Skeletal muscle tissue (tissue), 4 donors: Measurements from ENCODE around the gene KIF2B. TPM values are rescaled to one million over a fixed set of nuclear protein-coding genes. Genes with fewer than 3 reads are reported as not detected.
A peak's percentile ranks its signal among the peaks of the same experiment; 100 is the strongest.

Source experiments
- H3K27ac ChIP-seq: one replicate; pipeline ENCODE4 v1.7.0; 2013; ENCODE audit warnings: mild to moderate bottlenecking, low read depth, low read length, inconsistent platforms
- H3K27me3 ChIP-seq, 3 donors: one replicate each; pipeline ENCODE4 v1.7.0; 2013; ENCODE audit warnings: low read length in 3 of 3; ENCODE audit not compliant: control insufficient read depth in 3 of 3, insufficient read depth in 3 of 3
- H3K36me3 ChIP-seq, 3 donors: one replicate each; pipeline ENCODE4 v1.7.0; 2013; ENCODE audit warnings: low read length in 3 of 3; ENCODE audit not compliant: control insufficient read depth in 3 of 3, insufficient read depth in 3 of 3
- H3K4me1 ChIP-seq, 3 donors: one replicate each; pipeline ENCODE4 v1.7.0; 2013; ENCODE audit warnings: low read length in 3 of 3, mild to moderate bottlenecking in 3 of 3; ENCODE audit not compliant: control insufficient read depth in 3 of 3, insufficient read depth in 3 of 3
- H3K4me3 ChIP-seq, 3 donors: one replicate each; pipeline ENCODE4 v1.7.0; 2013; ENCODE audit warnings: low read length in 3 of 3
- H3K9ac ChIP-seq, 3 donors: one replicate each; pipeline ENCODE4 v1.7.0; 2013; ENCODE audit warnings: low read length in 3 of 3, mild to moderate bottlenecking in 3 of 3, moderate library complexity in 2 of 3, low read depth in 1 of 3
- H3K9me3 ChIP-seq, 3 donors: one replicate each; pipeline ENCODE4 v1.7.0; 2013; ENCODE audit warnings: low read length in 3 of 3; ENCODE audit not compliant: control insufficient read depth in 3 of 3
- total RNA-seq: library from RNA; depleted of rRNA; stranded (reverse); fragments of >200 nt; gene quantifications from one replicate; pipeline ENCODE4 v1.2.3, GENCODE V29; 2014
- donor health status: Osteomylitis.

The KIF2B gene, protein sequence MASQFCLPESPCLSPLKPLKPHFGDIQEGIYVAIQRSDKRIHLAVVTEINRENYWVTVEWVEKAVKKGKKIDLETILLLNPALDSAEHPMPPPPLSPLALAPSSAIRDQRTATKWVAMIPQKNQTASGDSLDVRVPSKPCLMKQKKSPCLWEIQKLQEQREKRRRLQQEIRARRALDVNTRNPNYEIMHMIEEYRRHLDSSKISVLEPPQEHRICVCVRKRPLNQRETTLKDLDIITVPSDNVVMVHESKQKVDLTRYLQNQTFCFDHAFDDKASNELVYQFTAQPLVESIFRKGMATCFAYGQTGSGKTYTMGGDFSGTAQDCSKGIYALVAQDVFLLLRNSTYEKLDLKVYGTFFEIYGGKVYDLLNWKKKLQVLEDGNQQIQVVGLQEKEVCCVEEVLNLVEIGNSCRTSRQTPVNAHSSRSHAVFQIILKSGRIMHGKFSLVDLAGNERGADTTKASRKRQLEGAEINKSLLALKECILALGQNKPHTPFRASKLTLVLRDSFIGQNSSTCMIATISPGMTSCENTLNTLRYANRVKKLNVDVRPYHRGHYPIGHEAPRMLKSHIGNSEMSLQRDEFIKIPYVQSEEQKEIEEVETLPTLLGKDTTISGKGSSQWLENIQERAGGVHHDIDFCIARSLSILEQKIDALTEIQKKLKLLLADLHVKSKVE
- not detected for total RNA-seq

DNA sequence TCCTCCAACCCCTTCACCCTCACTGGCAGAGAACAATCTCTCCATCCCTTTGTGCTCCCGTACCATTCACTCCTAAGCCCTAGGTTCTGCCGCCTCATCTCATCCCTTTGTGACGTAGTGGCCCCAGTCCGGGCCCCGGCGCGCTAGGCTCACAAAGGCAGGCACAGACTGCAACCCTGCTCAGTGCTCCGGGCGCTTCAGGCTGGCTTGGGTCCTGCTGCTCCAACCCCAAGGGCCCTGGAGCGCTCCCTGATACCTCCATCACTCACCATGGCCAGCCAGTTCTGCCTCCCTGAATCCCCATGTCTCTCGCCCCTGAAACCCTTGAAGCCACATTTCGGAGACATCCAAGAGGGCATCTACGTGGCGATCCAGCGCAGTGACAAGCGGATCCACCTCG is at the start of gene KIF2B:
KIF2B (plus strand) TSS at position 164 of the 400 bp plus-strand sequence; CDS start at position 271, 107 bp downstream.
- no peaks in the 10 kb centered on the region for H3K27me3 ChIP-seq
- no peaks in the 10 kb centered on the region for H3K36me3 ChIP-seq
- no peaks in the 10 kb centered on the region for H3K4me1 ChIP-seq
- no peak within 1 kb of the TSS for H3K9ac ChIP-seq
- H3K27ac ChIP-seq: no peak within 1 kb of the TSS
- peaks cover 0 to 3% (median 0%) of the 10 kb centered on the region in 3 donors for H3K9me3 ChIP-seq
- no peak within 1 kb of the TSS for H3K4me3 ChIP-seq

DNA sequence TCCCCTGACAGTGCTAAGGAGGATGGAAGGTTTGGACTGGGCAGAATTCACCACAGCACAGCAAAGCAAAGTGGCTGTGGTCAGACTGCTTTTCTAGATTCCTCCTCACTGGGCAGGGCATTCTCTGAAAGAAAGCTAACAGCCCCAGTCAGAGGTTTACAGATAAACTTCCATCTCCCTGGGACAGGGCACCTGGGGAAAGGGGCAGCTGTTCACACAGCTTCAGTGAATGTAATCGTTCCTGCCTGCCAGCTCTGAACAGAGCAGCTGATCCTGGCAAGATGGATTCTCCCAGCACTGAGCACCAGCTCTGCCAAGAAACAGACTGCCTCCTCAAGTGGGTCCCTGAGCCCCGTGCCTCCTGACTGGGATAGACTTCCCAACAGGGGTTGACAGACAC is 42.4 kb upstream of the KIF2B start:
- no peaks in the 10 kb centered on the region for H3K36me3 ChIP-seq

DNA sequence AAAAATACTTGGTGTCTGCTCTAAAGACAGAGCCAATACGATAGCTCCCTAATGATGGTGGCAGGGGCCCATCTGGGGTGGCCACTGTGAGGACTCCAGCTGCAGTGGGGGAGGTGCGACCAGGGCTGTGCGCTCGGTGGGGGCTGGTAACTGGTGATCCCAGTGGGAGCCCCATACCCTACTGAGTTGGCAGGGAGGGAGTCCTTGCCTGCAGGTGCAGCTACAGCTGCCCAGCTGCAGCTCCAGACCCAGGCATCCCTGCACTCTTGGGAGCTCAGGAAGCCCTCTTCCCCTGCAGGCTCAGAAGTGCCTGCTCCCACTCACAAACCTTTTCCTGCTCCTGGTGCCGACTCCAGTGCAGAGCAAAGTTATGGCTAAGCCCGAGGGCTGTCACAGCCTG is 31.2 kb upstream of the KIF2B start:
- Histone ChIP-seq H3K4me1 (peaks cover 10 to 36% (median 17%) of the 10 kb centered on the region in 3 donors), H3K36me3 (no peaks in the 10 kb centered on the region), H3K4me3 (peak overlapping the region in 1 of 3 donors; percentile 10), H3K27ac (no peak overlapping the region), H3K9me3 (no peaks in the 10 kb centered on the region), H3K27me3 (no peaks in the 10 kb centered on the region), H3K9ac (no peak overlapping the region)

More for the DNA sequence above, 42.4 kb upstream of the KIF2B start:
- Histone ChIP-seq H3K27me3 (no peaks in the 10 kb centered on the region), H3K27ac (no peak overlapping the region), H3K4me3 (no peak overlapping the region), H3K9me3 (no peaks in the 10 kb centered on the region), H3K9ac (no peak overlapping the region), H3K4me1 (no peaks in the 10 kb centered on the region)

DNA sequence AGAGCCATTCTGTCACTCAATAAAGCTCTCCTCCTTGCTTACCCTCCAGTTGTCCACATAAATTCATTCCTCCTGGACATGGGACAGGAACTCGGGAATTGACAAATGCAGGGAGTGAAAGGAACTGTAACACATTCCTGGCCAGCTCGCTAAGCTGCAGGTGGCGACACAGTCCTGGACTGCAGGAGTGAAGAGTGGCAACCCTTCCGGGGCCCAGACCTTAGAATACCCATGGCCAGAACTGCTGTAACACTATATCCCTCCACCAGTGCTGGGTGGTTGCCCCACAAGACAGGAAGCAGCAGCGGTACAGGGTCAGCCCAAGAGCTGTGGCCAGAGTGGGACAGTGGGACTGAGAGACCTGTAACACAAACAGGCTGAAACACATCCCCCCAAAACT is 30.3 kb upstream of the KIF2B start:
- Histone ChIP-seq H3K27ac (peak overlapping the region; percentile 57), H3K36me3 (no peaks in the 10 kb centered on the region), H3K27me3 (no peaks in the 10 kb centered on the region), H3K4me3 (peak overlapping the region; percentile 25 to 59 (median 52)), H3K4me1 (peaks cover 10 to 36% (median 17%) of the 10 kb centered on the region in 3 donors), H3K9me3 (no peaks in the 10 kb centered on the region), H3K9ac (peak overlapping the region in 2 of 3 donors; percentile 25 to 46)

DNA sequence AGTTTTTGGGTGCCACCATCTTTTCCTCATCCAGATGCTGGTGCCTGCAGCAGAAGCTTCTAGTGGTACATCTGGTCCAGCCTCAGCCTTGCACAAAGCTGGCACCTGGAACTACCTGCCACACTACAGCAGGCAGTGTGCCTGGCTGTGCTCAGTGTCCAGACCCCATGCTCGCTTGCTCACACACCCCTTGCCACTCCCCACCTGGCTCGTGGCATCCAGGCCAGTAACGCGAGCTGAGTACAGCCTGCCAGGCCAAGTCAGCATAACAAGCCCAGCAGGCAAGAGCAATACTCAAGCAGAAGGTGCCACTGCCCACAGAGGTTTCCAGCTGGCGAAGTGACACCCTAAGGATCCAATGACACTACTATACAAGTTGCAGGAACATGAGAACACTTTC is 29.7 kb upstream of the KIF2B start:
- peak overlapping the region in 1 of 3 donors; percentile 46 for H3K9ac ChIP-seq
- H3K9me3 ChIP-seq: no peaks in the 10 kb centered on the region
- no peaks in the 10 kb centered on the region for H3K36me3 ChIP-seq
- H3K27ac ChIP-seq: peak overlapping the region; percentile 57
- H3K27me3 ChIP-seq: no peaks in the 10 kb centered on the region
- peak overlapping the region; percentile 25 to 59 (median 52) for H3K4me3 ChIP-seq
- H3K4me1 ChIP-seq: peaks cover 10 to 36% (median 17%) of the 10 kb centered on the region in 3 donors

DNA sequence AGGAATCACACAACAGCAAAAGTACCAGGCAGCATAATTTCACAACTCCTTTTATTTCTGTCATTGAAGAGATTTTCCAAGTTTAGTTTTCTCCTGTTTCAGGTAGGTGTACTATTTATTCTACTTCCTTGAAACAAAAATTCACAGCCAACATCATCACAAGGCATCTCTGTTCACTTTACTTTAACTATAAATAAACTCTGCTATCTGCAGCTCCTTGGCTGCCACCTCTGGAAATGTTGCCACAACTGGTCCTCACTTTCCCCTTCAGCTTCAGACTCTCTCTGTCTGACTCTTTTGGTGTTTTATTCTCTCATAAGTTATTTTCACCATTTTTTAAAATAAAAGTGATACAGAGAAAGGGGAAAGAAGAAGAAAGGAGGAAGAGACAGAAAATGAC is 27.9 kb upstream of the KIF2B start:
- Histone ChIP-seq H3K27me3 (no peaks in the 10 kb centered on the region), H3K9ac (no peak overlapping the region), H3K27ac (no peak overlapping the region), H3K4me3 (no peak overlapping the region), H3K36me3 (no peaks in the 10 kb centered on the region), H3K9me3 (no peaks in the 10 kb centered on the region), H3K4me1 (peaks cover 10 to 36% (median 17%) of the 10 kb centered on the region in 3 donors)

DNA sequence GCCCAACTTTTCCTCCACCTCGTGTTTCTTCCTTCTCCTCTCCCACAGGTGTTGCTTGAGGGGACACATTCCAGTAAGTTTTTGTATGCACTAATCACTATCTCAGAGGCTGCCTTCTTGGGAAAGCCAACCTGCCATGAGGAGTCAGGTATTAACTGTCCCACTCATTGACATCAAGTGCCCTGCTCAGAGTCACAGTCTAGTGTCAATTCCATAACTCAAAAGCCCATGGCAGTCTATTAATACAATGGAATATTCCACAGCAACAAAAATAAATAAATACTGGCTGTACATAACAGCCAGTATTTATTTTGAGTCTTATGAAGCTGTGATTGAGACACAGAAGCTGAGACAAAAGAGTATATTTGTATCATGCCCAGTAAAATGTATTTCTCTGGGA is 26.1 kb upstream of the KIF2B start:
- H3K9ac ChIP-seq: no peak overlapping the region
- no peaks in the 10 kb centered on the region for H3K36me3 ChIP-seq
- H3K4me3 ChIP-seq: no peak overlapping the region
- no peak overlapping the region for H3K27ac ChIP-seq
- peaks cover 10 to 34% (median 16%) of the 10 kb centered on the region in 3 donors for H3K4me1 ChIP-seq
- no peaks in the 10 kb centered on the region for H3K27me3 ChIP-seq
- no peaks in the 10 kb centered on the region for H3K9me3 ChIP-seq

DNA sequence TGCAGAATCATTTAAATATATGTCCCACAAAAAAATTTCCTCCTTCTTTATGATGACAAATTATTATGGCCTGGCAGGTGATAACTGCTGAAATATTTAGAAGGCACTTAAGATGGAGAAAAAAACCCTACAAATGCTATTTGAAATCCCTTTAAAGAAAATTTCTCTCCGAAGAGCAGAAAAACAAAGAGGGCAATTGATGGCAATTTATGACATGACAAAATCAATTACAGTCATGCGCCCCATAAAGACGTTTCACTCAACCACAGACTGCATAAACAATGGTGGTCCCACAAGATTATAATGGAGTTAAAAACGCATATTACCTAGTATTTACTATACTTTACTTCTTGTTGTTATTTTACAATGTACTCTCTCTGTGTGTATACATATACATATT is 25.2 kb upstream of the KIF2B start:
- H3K27ac ChIP-seq: no peak overlapping the region
- H3K4me1 ChIP-seq: peaks cover 10 to 26% (median 10%) of the 10 kb centered on the region in 3 donors
- no peak overlapping the region for H3K9ac ChIP-seq
- H3K27me3 ChIP-seq: no peaks in the 10 kb centered on the region
- no peak overlapping the region for H3K4me3 ChIP-seq
- H3K9me3 ChIP-seq: no peaks in the 10 kb centered on the region
- H3K36me3 ChIP-seq: no peaks in the 10 kb centered on the region

DNA sequence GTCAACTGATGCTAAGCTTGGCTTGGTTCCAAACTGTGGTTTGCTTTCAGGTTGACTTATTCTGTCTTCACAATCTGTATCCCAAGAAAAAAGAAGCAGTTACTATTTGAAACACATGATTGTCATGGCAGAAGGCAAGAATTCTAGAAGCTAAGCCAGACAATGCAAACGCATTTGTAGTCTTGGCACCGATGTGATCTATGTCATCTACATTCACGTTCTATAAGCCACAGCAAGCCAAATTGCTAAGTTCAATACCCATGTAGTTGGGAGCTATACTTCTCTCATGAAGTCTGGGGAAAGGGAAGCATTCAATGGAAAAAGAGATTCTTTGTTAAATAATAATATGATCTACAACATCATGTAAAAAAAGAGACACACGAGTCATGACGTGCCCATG is 18.3 kb upstream of the KIF2B start:
- H3K27me3 ChIP-seq: no peaks in the 10 kb centered on the region
- H3K4me1 ChIP-seq: no peaks in the 10 kb centered on the region
- H3K9me3 ChIP-seq: no peaks in the 10 kb centered on the region
- H3K36me3 ChIP-seq: no peaks in the 10 kb centered on the region
- no peak overlapping the region for H3K9ac ChIP-seq
- H3K27ac ChIP-seq: no peak overlapping the region
- no peak overlapping the region for H3K4me3 ChIP-seq

DNA sequence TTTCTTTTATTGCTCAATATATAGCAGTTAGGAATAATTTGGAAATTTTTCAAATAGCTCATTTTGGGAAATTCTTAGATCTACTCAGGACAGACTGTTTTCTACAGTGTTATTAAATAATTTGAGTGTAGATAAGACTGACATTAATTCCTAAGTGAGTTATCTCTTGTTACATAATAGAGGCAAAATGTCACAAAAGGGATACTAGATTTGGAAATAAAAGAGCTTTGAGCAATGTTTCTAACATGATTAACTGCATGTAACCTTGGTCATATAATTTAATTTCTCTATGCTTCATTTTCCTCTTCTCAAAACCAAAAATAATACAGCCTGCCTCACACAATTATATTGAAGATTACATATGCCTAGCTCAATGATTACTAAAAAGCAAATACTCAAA is 16.3 kb upstream of the KIF2B start:
- no peak overlapping the region for H3K27ac ChIP-seq
- no peaks in the 10 kb centered on the region for H3K4me1 ChIP-seq
- no peak overlapping the region for H3K9ac ChIP-seq
- H3K36me3 ChIP-seq: no peaks in the 10 kb centered on the region
- no peaks in the 10 kb centered on the region for H3K27me3 ChIP-seq
- H3K9me3 ChIP-seq: no peaks in the 10 kb centered on the region
- no peak overlapping the region for H3K4me3 ChIP-seq
